SK-N-SH (cell line): ENCODE measurements around the gene FBXO10. TPM values are rescaled to one million over a fixed set of nuclear protein-coding genes. Genes with fewer than 3 reads are reported as not detected.

Source experiments
- CTCF ChIA-PET: fragments of 300-600, 350-600 bp; formaldehyde crosslinking; extraction: SDS; loops from one replicate; lab custom pipeline; 2021; lab: Yijun Ruan, JAX
- POLR2A ChIA-PET: fragments of 350-600 bp; sonication (Branson Sonifier 250); formaldehyde crosslinking; extraction: SDS; loops from one replicate; lab custom pipeline; 2020; ENCODE audit warnings: antibody characterized with exemption, inconsistent platforms; lab: Yijun Ruan, JAX
- DNase-seq: peaks from one replicate; pipeline ENCODE4 v3.0.0; 2012
- H2AFZ ChIP-seq: fragments of 200-600 bp; sonication (generic); 2 replicates; pipeline ENCODE4 v1.8.1; 2016; ENCODE audit warnings: antibody characterized with exemption, mild to moderate bottlenecking, low read depth
- H3F3A ChIP-seq: fragments of 200-600 bp; sonication (generic); replicated peaks from 2 replicates; pipeline ENCODE3; 2016; ENCODE audit warnings: antibody characterized with exemption, mild to moderate bottlenecking; ENCODE audit not compliant: insufficient read depth
- H3K27ac ChIP-seq, 2 experiments: fragments of 200-500 bp in 1 of 2; fragments of 200-600 bp in 1 of 2; sonication (Bioruptor generic) in 1 of 2; sonication (generic), shearing (Covaris generic) in 1 of 2; 2 replicates each; pipeline versions ENCODE4 v1.5.1 to v1.6.1; 2014 to 2016; ENCODE audit warnings: low read depth in 2 of 2, inconsistent platforms in 1 of 2, low read length in 1 of 2, mild to moderate bottlenecking in 1 of 2, mixed read lengths in 1 of 2
- H3K27me3 ChIP-seq: fragments of 200-600 bp; sonication (generic), shearing (Covaris generic); 2 replicates; pipeline ENCODE4 v1.6.1; 2016; ENCODE audit warnings: mixed run types; ENCODE audit not compliant: insufficient read depth
- H3K36me3 ChIP-seq, 2 experiments: fragments of 200-500 bp in 1 of 2; fragments of 200-600 bp in 1 of 2; sonication (Bioruptor generic) in 1 of 2; sonication (generic) in 1 of 2; replicated peaks in 1 of 2; 2 replicates each; pipeline versions ENCODE3 to v1.5.1; 2014 to 2016; ENCODE audit warnings: low read length in 1 of 2, mild to moderate bottlenecking in 1 of 2; ENCODE audit not compliant: insufficient read depth in 2 of 2, control insufficient read depth in 1 of 2
- H3K4me1 ChIP-seq, 2 experiments: fragments of 200-500 bp in 1 of 2; fragments of 200-600 bp in 1 of 2; sonication (Bioruptor generic) in 1 of 2; sonication (generic), shearing (Covaris generic) in 1 of 2; 2 replicates each; pipeline versions ENCODE4 v1.5.1 to v1.6.1; 2014 to 2016; ENCODE audit warnings: low read depth in 1 of 2, low read length in 1 of 2, mixed run types in 1 of 2; ENCODE audit not compliant: insufficient read depth in 2 of 2, control insufficient read depth in 1 of 2
- H3K4me2 ChIP-seq: fragments of 200-600 bp; sonication (generic), shearing (Covaris generic); 2 replicates; pipeline ENCODE4 v1.6.1; 2017; ENCODE audit warnings: mixed run types
- H3K4me3 ChIP-seq, 2 experiments: fragments of 200-500 bp in 1 of 2; fragments of 200-600 bp in 1 of 2; sonication (Bioruptor generic) in 1 of 2; sonication (generic), shearing (Covaris generic) in 1 of 2; 2 replicates each; pipeline versions ENCODE4 v1.5.1 to v1.8.1; 2014 to 2016; ENCODE audit warnings: low read depth in 2 of 2, inconsistent platforms in 1 of 2, low read length in 1 of 2, mild to moderate bottlenecking in 1 of 2, mixed read lengths in 1 of 2, moderate library complexity in 1 of 2
- H3K79me2 ChIP-seq: fragments of 200-600 bp; sonication (generic); 2 replicates; pipeline ENCODE4 v1.8.1; 2017; ENCODE audit warnings: mild to moderate bottlenecking; ENCODE audit not compliant: insufficient read depth
- H3K9ac ChIP-seq: fragments of 200-600 bp; sonication (generic); 2 replicates; pipeline ENCODE4 v1.6.1; 2017; ENCODE audit warnings: mixed run types
- H3K9me2 ChIP-seq: fragments of 200-600 bp; sonication (generic); 2 replicates; pipeline ENCODE4 v1.6.1; 2017; ENCODE audit warnings: mixed run types
- H3K9me3 ChIP-seq: fragments of 200-600 bp; sonication (generic); 2 replicates; pipeline ENCODE4 v1.6.1; 2017; ENCODE audit warnings: mixed run types, mild to moderate bottlenecking, moderate library complexity
- H4K20me1 ChIP-seq: fragments of 200-600 bp; sonication (generic); 2 replicates; pipeline ENCODE4 v1.6.1; 2017; ENCODE audit warnings: mild to moderate bottlenecking, mixed run types; ENCODE audit not compliant: insufficient read depth
- CHD2 ChIP-seq: fragments of 150-350 bp; IDR thresholded peaks from 2 replicates; pipeline ENCODE4 v1.6.1; 2018; ENCODE audit warnings: low read length; ENCODE audit not compliant: partially characterized antibody
- ELF1 ChIP-seq: IDR thresholded peaks from 2 replicates; pipeline ENCODE4 v1.4.0; 2012
- EP300 ChIP-seq, 2 experiments: IDR thresholded peaks; 2 replicates each; pipeline versions ENCODE4 v1.4.0 to v1.6.1; 2012; ENCODE audit warnings: borderline replicate concordance in 1 of 2, low read depth in 1 of 2, low read length in 1 of 2
- EZH2phosphoT487 ChIP-seq: fragments of 200-600 bp; sonication (generic); IDR thresholded peaks from 2 replicates; pipeline ENCODE4 v1.6.1; 2017; ENCODE audit warnings: low read depth, mixed run types, mild to moderate bottlenecking, antibody characterized with exemption, moderate library complexity, borderline replicate concordance
- FOSL2 ChIP-seq: IDR thresholded peaks from 2 replicates; pipeline ENCODE4 v1.4.0; 2012; ENCODE audit warnings: low read depth, mild to moderate bottlenecking, moderate library complexity, borderline replicate concordance
- FOXM1 ChIP-seq: IDR thresholded peaks from 2 replicates; pipeline ENCODE4 v1.4.0; 2012; ENCODE audit warnings: low read depth, mild to moderate bottlenecking
- GABPA ChIP-seq: IDR thresholded peaks from 2 replicates; pipeline ENCODE4 v1.4.0; 2012; ENCODE audit warnings: low read depth, mild to moderate bottlenecking
- GATA2 ChIP-seq: sonication (generic); formaldehyde crosslinking; IDR thresholded peaks from 2 replicates; pipeline ENCODE4 v1.5.0; 2020; ENCODE audit warnings: mild to moderate bottlenecking, missing genetic modification reagents
- MEF2A ChIP-seq: IDR thresholded peaks from 2 replicates; pipeline ENCODE4 v1.4.0; 2012; ENCODE audit warnings: low read depth, borderline replicate concordance
- NFIC ChIP-seq: IDR thresholded peaks from 2 replicates; pipeline ENCODE4 v1.4.0; 2012; ENCODE audit warnings: borderline replicate concordance
- NRF1 ChIP-seq: IDR thresholded peaks from 2 replicates; pipeline ENCODE4 v1.6.1; 2012; ENCODE audit warnings: low read depth, mild to moderate bottlenecking, low read length
- POLR2AphosphoS5 ChIP-seq: IDR thresholded peaks from 2 replicates; pipeline ENCODE4 v1.6.1; 2012; ENCODE audit warnings: low read depth, low read length
- RAD21 ChIP-seq: IDR thresholded peaks from 2 replicates; pipeline ENCODE4 v1.6.1; 2012; ENCODE audit warnings: mild to moderate bottlenecking, low read length
- RCOR1 ChIP-seq: fragments of 150-350 bp; IDR thresholded peaks from 2 replicates; pipeline ENCODE4 v1.6.1; 2017; ENCODE audit warnings: antibody characterized with exemption, low read length
- RXRA ChIP-seq: IDR thresholded peaks from 2 replicates; pipeline ENCODE4 v1.4.0; 2012; ENCODE audit warnings: low read depth, mild to moderate bottlenecking, borderline replicate concordance
- SIN3A ChIP-seq: IDR thresholded peaks from 2 replicates; pipeline ENCODE4 v1.6.1; 2012; ENCODE audit warnings: low read depth, mild to moderate bottlenecking, low read length, moderate library complexity, borderline replicate concordance
- SMC3 ChIP-seq: IDR thresholded peaks from 2 replicates; pipeline ENCODE4 v1.6.1; 2012; ENCODE audit warnings: low read depth, low read length, improper control_type of control experiment
- TAF1 ChIP-seq: IDR thresholded peaks from 2 replicates; pipeline ENCODE4 v1.6.1; 2012; ENCODE audit warnings: low read depth, mild to moderate bottlenecking, low read length, moderate library complexity, borderline replicate concordance
- TCF12 ChIP-seq: IDR thresholded peaks from 2 replicates; pipeline ENCODE4 v1.4.0; 2012
- YY1 ChIP-seq: IDR thresholded peaks from 2 replicates; pipeline ENCODE4 v1.4.0; 2012; ENCODE audit warnings: low read depth, mild to moderate bottlenecking
- WGBS: methylation state at CpG from one replicate; pipeline ENCODE4 v1.1.6; 2017; ENCODE audit warnings: low lambda C conversion rate; 5-methylcytosine and 5-hydroxymethylcytosine counted together
- polyA plus RNA-seq, 3 experiments: library from polyadenylated mRNA; depleted of rRNA; stranded (reverse); fragments of >200 nt; gene quantifications; 2 replicates each; pipeline ENCODE4 v1.2.3, GENCODE V29; 2012
- TF ChIP-seq, protein P1 (sequence below): IDR thresholded peaks from 2 replicates; pipeline ENCODE4 v1.4.0; 2012; ENCODE audit warnings: low read depth, borderline replicate concordance
- TF ChIP-seq, protein P2 (sequence below): fragments of 200-600 bp; sonication (generic); IDR thresholded peaks from 2 replicates; pipeline ENCODE4 v1.6.1; 2017; ENCODE audit warnings: antibody characterized with exemption, mild to moderate bottlenecking, moderate library complexity
- TF ChIP-seq, protein P3 (sequence below): fragments of 150-350 bp; IDR thresholded peaks from 2 replicates; pipeline ENCODE4 v1.6.1; 2017; ENCODE audit warnings: antibody characterized with exemption, low read length, low read depth, borderline replicate concordance
- TF ChIP-seq, protein P4 (sequence below): fragments of 150-350 bp; IDR thresholded peaks from 2 replicates; pipeline ENCODE4 v1.6.1; 2016; ENCODE audit warnings: mild to moderate bottlenecking, low read depth, low read length

The FBXO10 gene
- polyA plus RNA-seq, 1 of the 3 experiments (the other 2 are of a cell fraction) = 10.1 TPM

DNA sequence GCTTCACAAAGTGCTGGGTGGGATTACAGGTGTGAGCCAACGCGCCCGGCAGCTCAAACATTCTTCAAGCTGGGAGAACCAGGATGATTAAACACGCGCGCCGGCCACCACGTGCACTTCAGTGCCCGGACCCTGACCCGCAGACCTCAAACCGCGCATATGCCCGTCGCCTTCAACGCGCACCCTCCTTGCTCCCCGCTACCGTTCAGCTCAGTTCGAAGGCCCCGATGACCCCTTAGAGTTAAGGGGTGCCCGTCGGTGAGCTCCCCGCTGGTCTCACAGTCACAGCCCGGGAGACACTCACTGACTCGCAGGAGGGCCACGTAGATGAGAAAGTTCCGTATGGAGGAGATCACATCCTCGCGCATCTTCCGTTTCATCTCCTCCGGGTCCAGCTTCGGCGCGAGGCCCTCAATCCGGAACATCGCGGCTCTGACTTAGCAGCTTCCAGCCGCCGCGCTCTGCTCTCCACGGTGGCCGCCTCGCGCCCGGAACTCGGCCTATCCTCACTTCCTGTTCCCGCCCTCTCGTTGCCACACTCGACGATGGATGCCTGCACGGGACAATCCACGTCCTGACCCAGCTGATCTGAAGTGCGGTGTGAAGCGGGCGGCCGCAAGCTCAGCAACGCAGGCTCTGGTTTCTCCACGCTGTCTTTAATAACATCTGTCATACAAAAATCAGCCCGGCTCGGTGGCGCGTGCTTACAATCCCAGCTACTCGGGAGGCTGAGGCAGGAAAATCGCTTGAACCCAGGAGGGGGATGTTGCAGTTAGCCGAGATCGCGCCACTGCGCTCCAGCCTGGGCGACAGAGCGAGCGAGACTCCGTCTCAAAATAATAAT lies 16.1 kb upstream of the FBXO10 start, which contains the start of gene TOMM5:
Gene TOMM5, minus strand, starts transcription at position 490 of the 844 bp plus-strand sequence. Its CDS starts 65 bp downstream, at position 425.
- Histone ChIP-seq H3K27ac (peak within 1 kb of the TSS; percentile 85 to 88), H3K36me3 (peaks cover 20 to 26% of the 10 kb centered on the region in 2 experiments), H3K9ac (peak within 1 kb of the TSS; percentile 96), H3K27me3 (no peaks in the 10 kb centered on the region), H4K20me1 (peaks cover 21% of the 10 kb centered on the region), H3K9me2 (no peaks in the 10 kb centered on the region), H3K79me2 (peaks cover 53% of the 10 kb centered on the region), H3K9me3 (no peaks in the 10 kb centered on the region), H3F3A (peaks cover 6% of the 10 kb centered on the region), H3K4me2 (peak within 1 kb of the TSS; percentile 82), H3K4me1 (peaks cover 9 to 14% of the 10 kb centered on the region in 2 experiments; a peak in 3 of 4 replicates), H3K4me3 (peak within 1 kb of the TSS; percentile 85 to 88), H2AFZ (peak within 1 kb of the TSS; percentile 94)
- DNase-seq = peak; percentile 88
- ChIA-PET POLR2A (interaction anchor here (0.6 to 1.7 kb wide), 10 partner anchors 9 to 209 kb away, joined by 3 to 20 read pairs (median 4); partner anchors contain the start of genes DCAF10, EXOSC3, FBXO10 and POLR1E), CTCF (interaction anchor here (0.7 to 5.5 kb wide), 14 partner anchors 9 to 321 kb away, joined by 3 to 39 read pairs (median 4); partner anchors contain the start of genes DCAF10, EXOSC3, FBXO10 and POLR1E)
- 1% methylated on average over 33 of the region's 72 CpGs for WGBS
- TF ChIP-seq, protein P1, sequence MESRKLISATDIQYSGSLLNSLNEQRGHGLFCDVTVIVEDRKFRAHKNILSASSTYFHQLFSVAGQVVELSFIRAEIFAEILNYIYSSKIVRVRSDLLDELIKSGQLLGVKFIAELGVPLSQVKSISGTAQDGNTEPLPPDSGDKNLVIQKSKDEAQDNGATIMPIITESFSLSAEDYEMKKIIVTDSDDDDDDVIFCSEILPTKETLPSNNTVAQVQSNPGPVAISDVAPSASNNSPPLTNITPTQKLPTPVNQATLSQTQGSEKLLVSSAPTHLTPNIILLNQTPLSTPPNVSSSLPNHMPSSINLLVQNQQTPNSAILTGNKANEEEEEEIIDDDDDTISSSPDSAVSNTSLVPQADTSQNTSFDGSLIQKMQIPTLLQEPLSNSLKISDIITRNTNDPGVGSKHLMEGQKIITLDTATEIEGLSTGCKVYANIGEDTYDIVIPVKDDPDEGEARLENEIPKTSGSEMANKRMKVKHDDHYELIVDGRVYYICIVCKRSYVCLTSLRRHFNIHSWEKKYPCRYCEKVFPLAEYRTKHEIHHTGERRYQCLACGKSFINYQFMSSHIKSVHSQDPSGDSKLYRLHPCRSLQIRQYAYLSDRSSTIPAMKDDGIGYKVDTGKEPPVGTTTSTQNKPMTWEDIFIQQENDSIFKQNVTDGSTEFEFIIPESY = no peak
- TF ChIP-seq RCOR1 = no peak
- no peak for TF ChIP-seq RXRA
- TF ChIP-seq, protein P2, sequence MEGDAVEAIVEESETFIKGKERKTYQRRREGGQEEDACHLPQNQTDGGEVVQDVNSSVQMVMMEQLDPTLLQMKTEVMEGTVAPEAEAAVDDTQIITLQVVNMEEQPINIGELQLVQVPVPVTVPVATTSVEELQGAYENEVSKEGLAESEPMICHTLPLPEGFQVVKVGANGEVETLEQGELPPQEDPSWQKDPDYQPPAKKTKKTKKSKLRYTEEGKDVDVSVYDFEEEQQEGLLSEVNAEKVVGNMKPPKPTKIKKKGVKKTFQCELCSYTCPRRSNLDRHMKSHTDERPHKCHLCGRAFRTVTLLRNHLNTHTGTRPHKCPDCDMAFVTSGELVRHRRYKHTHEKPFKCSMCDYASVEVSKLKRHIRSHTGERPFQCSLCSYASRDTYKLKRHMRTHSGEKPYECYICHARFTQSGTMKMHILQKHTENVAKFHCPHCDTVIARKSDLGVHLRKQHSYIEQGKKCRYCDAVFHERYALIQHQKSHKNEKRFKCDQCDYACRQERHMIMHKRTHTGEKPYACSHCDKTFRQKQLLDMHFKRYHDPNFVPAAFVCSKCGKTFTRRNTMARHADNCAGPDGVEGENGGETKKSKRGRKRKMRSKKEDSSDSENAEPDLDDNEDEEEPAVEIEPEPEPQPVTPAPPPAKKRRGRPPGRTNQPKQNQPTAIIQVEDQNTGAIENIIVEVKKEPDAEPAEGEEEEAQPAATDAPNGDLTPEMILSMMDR = no peak
- TF ChIP-seq FOXM1 = no peak
- peak; percentile 88 for TF ChIP-seq TAF1
- TF ChIP-seq FOSL2 = no peak
- TF ChIP-seq, protein P3, sequence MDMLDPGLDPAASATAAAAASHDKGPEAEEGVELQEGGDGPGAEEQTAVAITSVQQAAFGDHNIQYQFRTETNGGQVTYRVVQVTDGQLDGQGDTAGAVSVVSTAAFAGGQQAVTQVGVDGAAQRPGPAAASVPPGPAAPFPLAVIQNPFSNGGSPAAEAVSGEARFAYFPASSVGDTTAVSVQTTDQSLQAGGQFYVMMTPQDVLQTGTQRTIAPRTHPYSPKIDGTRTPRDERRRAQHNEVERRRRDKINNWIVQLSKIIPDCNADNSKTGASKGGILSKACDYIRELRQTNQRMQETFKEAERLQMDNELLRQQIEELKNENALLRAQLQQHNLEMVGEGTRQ = no peak
- no peak for TF ChIP-seq EZH2phosphoT487
- TF ChIP-seq POLR2AphosphoS5 = peak; percentile 95
- TF ChIP-seq NRF1 = no peak
- TF ChIP-seq EP300 (IDR thresholded peaks at IDR 0.05; ENCODE audit: borderline replicate concordance in 1 of 2, low read depth in 1 of 2, low read length in 1 of 2) = no peak
- TF ChIP-seq CHD2 = peak; percentile 65
- TF ChIP-seq NFIC = no peak
- TF ChIP-seq GATA2 (CRISPR knock-in tag) = no peak
- TF ChIP-seq, protein P4, sequence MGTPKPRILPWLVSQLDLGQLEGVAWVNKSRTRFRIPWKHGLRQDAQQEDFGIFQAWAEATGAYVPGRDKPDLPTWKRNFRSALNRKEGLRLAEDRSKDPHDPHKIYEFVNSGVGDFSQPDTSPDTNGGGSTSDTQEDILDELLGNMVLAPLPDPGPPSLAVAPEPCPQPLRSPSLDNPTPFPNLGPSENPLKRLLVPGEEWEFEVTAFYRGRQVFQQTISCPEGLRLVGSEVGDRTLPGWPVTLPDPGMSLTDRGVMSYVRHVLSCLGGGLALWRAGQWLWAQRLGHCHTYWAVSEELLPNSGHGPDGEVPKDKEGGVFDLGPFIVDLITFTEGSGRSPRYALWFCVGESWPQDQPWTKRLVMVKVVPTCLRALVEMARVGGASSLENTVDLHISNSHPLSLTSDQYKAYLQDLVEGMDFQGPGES = no peak
- TF ChIP-seq SIN3A = peak; percentile 82
- peak; percentile 93 for TF ChIP-seq GABPA
- no peak for TF ChIP-seq RAD21
- peak; percentile 84 for TF ChIP-seq ELF1
- TF ChIP-seq YY1 = 0 out of 2 replicates have a peak, but pooled peaks have one; percentile 2
- TF ChIP-seq SMC3 = no peak
- TF ChIP-seq TCF12 = peak; percentile 32; the same call in 1 of the 2 replicates
- TF ChIP-seq MEF2A = no peak
